Thymus (tissue), 11 donors: Measurements from ENCODE around the gene TBC1D1. TPM values are rescaled to one million over a fixed set of nuclear protein-coding genes. Genes with fewer than 3 reads are reported as not detected.

Experiments
- DNase-seq, 9 donors: peaks; one replicate each; pipeline ENCODE4 v3.0.0-alpha.2; 2013; ENCODE audit warnings: low spot score in 9 of 9, low read depth in 6 of 9, missing footprints in 1 of 9
- H3K27ac ChIP-seq, 2 donors: one replicate each; pipeline ENCODE4 v1.5.1; 2013; ENCODE audit warnings: control low read depth in 1 of 2, low read depth in 1 of 2, low read length in 1 of 2, mild to moderate bottlenecking in 1 of 2, moderate library complexity in 1 of 2
- H3K27me3 ChIP-seq, 2 donors: one replicate each; pipeline ENCODE4 v1.5.1; 2013; ENCODE audit warnings: low read length in 1 of 2; ENCODE audit not compliant: control insufficient read depth in 2 of 2, insufficient read depth in 1 of 2
- H3K36me3 ChIP-seq, 2 donors: one replicate each; pipeline ENCODE4 v1.5.1; 2013; ENCODE audit warnings: low read length in 1 of 2, mild to moderate bottlenecking in 1 of 2, moderate library complexity in 1 of 2; ENCODE audit not compliant: control insufficient read depth in 2 of 2, insufficient read depth in 2 of 2
- H3K4me1 ChIP-seq, 2 donors: one replicate each; pipeline ENCODE4 v1.5.1; 2013; ENCODE audit warnings: low read length in 2 of 2; ENCODE audit not compliant: control insufficient read depth in 2 of 2, insufficient read depth in 2 of 2
- H3K4me3 ChIP-seq, 2 donors: one replicate each; pipeline ENCODE4 v1.5.1; 2013; ENCODE audit warnings: low read length in 2 of 2, control low read depth in 1 of 2, mild to moderate bottlenecking in 1 of 2
- H3K9me3 ChIP-seq, 2 donors: one replicate each; pipeline ENCODE4 v1.5.1; 2013; ENCODE audit warnings: low read length in 1 of 2, mild to moderate bottlenecking in 1 of 2; ENCODE audit not compliant: control insufficient read depth in 2 of 2, insufficient read depth in 1 of 2
- WGBS: extraction: QIAGEN DNeasy Blood & Tissue Kit; methylation state at CpG from one replicate; pipeline ENCODE4 v1.1.7; 2013; 5-methylcytosine and 5-hydroxymethylcytosine counted together
- polyA plus RNA-seq: library from polyadenylated mRNA; stranded (reverse); fragments of 200-250 nt; gene quantifications from one replicate; pipeline ENCODE4 v1.2.3, GENCODE V29; 2013
- total RNA-seq: library from RNA; stranded (reverse); fragments of 120-200 nt; gene quantifications from one replicate; pipeline ENCODE4 v1.2.4, GENCODE V29; 2013
- donor health status: healthy.

TBC1D1 gene
- total and polyA plus RNA-seq, 2 donors = 49.9 to 65.7 TPM

GRCh38 chr4:37860266-37860665, 30.6 kb upstream of the TBC1D1 start:
- Histone ChIP-seq H3K36me3 (peaks cover 13 to 37% of the 10 kb centered on the region in 2 donors), H3K27ac (no peak overlapping the region), H3K27me3 (no peaks in the 10 kb centered on the region), H3K4me3 (no peak overlapping the region), H3K9me3 (no peaks in the 10 kb centered on the region), H3K4me1 (no peaks in the 10 kb centered on the region)
- DNase-seq = no peak
- 100% methylated on average over 1 of the region's 1 CpG for WGBS

- no peaks in the 10 kb centered on the region for H3K9me3 ChIP-seq
- H3K36me3 ChIP-seq = peaks cover 9 to 32% of the 10 kb centered on the region in 2 donors
- WGBS = over 99% methylated on average over 4 of the region's 4 CpGs
- no peak for DNase-seq
- H3K27ac ChIP-seq = no peak overlapping the region
- no peaks in the 10 kb centered on the region for H3K4me1 ChIP-seq
- no peak overlapping the region for H3K4me3 ChIP-seq
- H3K27me3 ChIP-seq = no peaks in the 10 kb centered on the region
These were observed 27.9 kb upstream of the TBC1D1 start for GRCh38 chr4:37862961-37863360.

GRCh38 chr4:37864786-37865185, 26.1 kb upstream of the TBC1D1 start:
- peaks cover 9 to 31% of the 10 kb centered on the region in 2 donors for H3K36me3 ChIP-seq
- 46% methylated on average over 4 of the region's 4 CpGs for WGBS

GRCh38 chr4:37865450-37865849, 25.4 kb upstream of the TBC1D1 start:
- no peak overlapping the region for H3K4me3 ChIP-seq
- no peak overlapping the region for H3K27ac ChIP-seq
- H3K9me3 ChIP-seq = no peaks in the 10 kb centered on the region
- WGBS = 96% methylated on average over 3 of the region's 3 CpGs
- peaks cover 9 to 31% of the 10 kb centered on the region in 2 donors for H3K36me3 ChIP-seq
- no peak for DNase-seq
- H3K27me3 ChIP-seq = no peaks in the 10 kb centered on the region
- H3K4me1 ChIP-seq = no peaks in the 10 kb centered on the region

More at GRCh38 chr4:37864786-37865185, 26.1 kb upstream of the TBC1D1 start:
- Histone ChIP-seq H3K27me3 (no peaks in the 10 kb centered on the region), H3K27ac (no peak overlapping the region), H3K4me3 (no peak overlapping the region), H3K9me3 (no peaks in the 10 kb centered on the region), H3K4me1 (no peaks in the 10 kb centered on the region)
- no peak for DNase-seq

- Histone ChIP-seq H3K27me3 (no peaks in the 10 kb centered on the region), H3K36me3 (peaks cover 9 to 22% of the 10 kb centered on the region in 2 donors), H3K4me1 (no peaks in the 10 kb centered on the region), H3K4me3 (no peak overlapping the region), H3K9me3 (no peaks in the 10 kb centered on the region), H3K27ac (no peak overlapping the region)
- no peak for DNase-seq
- 98% methylated on average over 3 of the region's 3 CpGs for WGBS
These were observed 23.8 kb upstream of the TBC1D1 start for GRCh38 chr4:37867102-37867501.

GRCh38 chr4:37868238-37868637, 22.6 kb upstream of the TBC1D1 start:
- no peaks in the 10 kb centered on the region for H3K27me3 ChIP-seq
- H3K36me3 ChIP-seq = peaks cover 6 to 17% of the 10 kb centered on the region in 2 donors
- no peak for DNase-seq
- no peaks in the 10 kb centered on the region for H3K4me1 ChIP-seq
- no peak overlapping the region for H3K4me3 ChIP-seq
- H3K27ac ChIP-seq = no peak overlapping the region
- no peaks in the 10 kb centered on the region for H3K9me3 ChIP-seq
- 96% methylated on average over 4 of the region's 4 CpGs for WGBS

GRCh38 chr4:37872310-37872988, 18.4 kb upstream of the TBC1D1 start:
- H3K27ac ChIP-seq = no peak overlapping the region
- no peaks in the 10 kb centered on the region for H3K4me1 ChIP-seq
- DNase-seq = no peak
- no peaks in the 10 kb centered on the region for H3K9me3 ChIP-seq
- no peak overlapping the region for H3K4me3 ChIP-seq
- H3K27me3 ChIP-seq = no peaks in the 10 kb centered on the region
- 99% methylated on average over 1 of the region's 1 CpG for WGBS
- peaks cover 0 to 5% of the 10 kb centered on the region in 2 donors for H3K36me3 ChIP-seq

- 100% methylated on average over 1 of the region's 1 CpG for WGBS
- H3K27ac ChIP-seq = no peak overlapping the region
These were observed 17.5 kb upstream of the TBC1D1 start for GRCh38 chr4:37873386-37873785.

GRCh38 chr4:37876156-37876555, 14.7 kb upstream of the TBC1D1 start:
- H3K36me3 ChIP-seq = no peaks in the 10 kb centered on the region
- WGBS = 99% methylated on average over 2 of the region's 2 CpGs
- no peak for DNase-seq
- no peak overlapping the region for H3K4me3 ChIP-seq
- no peak overlapping the region for H3K27ac ChIP-seq
- no peaks in the 10 kb centered on the region for H3K4me1 ChIP-seq
- H3K9me3 ChIP-seq = no peaks in the 10 kb centered on the region
- H3K27me3 ChIP-seq = no peaks in the 10 kb centered on the region

More at GRCh38 chr4:37873386-37873785, 17.5 kb upstream of the TBC1D1 start:
- Histone ChIP-seq H3K36me3 (peaks cover 0 to 5% of the 10 kb centered on the region in 2 donors), H3K27me3 (no peaks in the 10 kb centered on the region), H3K4me1 (no peaks in the 10 kb centered on the region), H3K9me3 (no peaks in the 10 kb centered on the region), H3K4me3 (no peak overlapping the region)
- no peak for DNase-seq
